ENCODE data around the gene CKM. TPM values are rescaled to one million over a fixed set of nuclear protein-coding genes. Genes with fewer than 3 reads are reported as not detected.

Gene CKM
- total and polyA plus RNA-seq, 2 of the 4 experiments (the other 2 are of a cell fraction), result not detected

DNA sequence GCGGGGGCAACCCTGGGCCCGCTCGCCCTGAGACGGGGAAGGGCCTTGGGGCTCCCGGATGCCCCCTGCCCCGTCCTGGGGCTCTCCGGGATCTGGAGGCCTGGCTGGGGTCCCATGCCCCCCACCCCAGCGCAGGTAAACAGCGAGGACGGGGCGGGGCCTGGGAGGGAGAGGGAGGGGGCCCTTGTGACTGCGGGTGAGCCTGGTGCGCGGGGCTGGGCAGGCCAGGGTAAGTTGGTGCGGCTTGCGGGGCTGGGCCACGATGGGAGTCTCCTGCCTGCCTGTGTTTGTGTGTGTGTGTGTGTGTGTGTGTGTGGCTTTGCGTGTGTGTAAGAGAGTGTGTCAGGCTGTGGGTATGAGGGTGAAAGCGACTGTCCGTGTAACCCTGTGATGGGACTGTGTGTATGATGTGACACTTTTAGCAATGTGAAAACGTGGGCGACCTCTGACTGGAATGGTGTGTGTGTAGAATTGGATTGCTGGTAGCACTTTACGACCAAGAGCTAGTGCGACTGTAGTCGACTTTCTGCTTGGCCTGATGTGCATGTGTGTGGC is 18.3 kb upstream of the CKM start:
- CTCF ChIA-PET, result no interaction called here
- H2AK5ac ChIP-seq (ENCODE audit: low read depth, low read length), result no peak overlapping the region
- H3K79me1 ChIP-seq (ENCODE audit: low read depth in 1 of 2, low read length in 2 of 2), result no peaks in the 10 kb centered on the region
- H3K4me1 ChIP-seq (ENCODE audit: control insufficient read depth, insufficient read depth, low read length), result no peaks in the 10 kb centered on the region
- H3K4me3 ChIP-seq (ENCODE audit: insufficient read depth, low read depth, low read length), result no peak overlapping the region
- H2BK20ac ChIP-seq (ENCODE audit: low read depth, low read length), result no peak overlapping the region
- H3K27ac ChIP-seq (ENCODE audit: insufficient read depth, low read length), result no peak overlapping the region
- H2BK120ac ChIP-seq (ENCODE audit: low read depth, low read length), result no peak overlapping the region
- H4K5ac ChIP-seq (ENCODE audit: low read depth, low read length), result no peak overlapping the region
- no peak overlapping the region for H3K9ac ChIP-seq (ENCODE audit: low read depth, low read length)
- H4K20me1 ChIP-seq (ENCODE audit: insufficient read depth, low read length), result no peaks in the 10 kb centered on the region
- no peak overlapping the region for H3K56ac ChIP-seq (ENCODE audit: extremely low read depth, insufficient read depth, low read length)
- no TSS peak for BruUV-seq (replicated peaks)
- TF ChIP-seq RFX5 (IDR thresholded peaks at IDR 0.05; ENCODE audit: low read depth, low read length) (no peak), RCOR1 (IDR thresholded peaks at IDR 0.05; ENCODE audit: insufficient replicate concordance, low read length) (no peak), MXI1 (IDR thresholded peaks at IDR 0.05; ENCODE audit: borderline replicate concordance, low read depth, low read length) (no peak), MAFK (IDR thresholded peaks at IDR 0.05; ENCODE audit: low read depth, low read length) (no peak), RAD21 (IDR thresholded peaks at IDR 0.05; ENCODE audit: low read length) (no peak), USF2 (IDR thresholded peaks at IDR 0.05; ENCODE audit: low read depth, low read length) (no peak), FOS (IDR thresholded peaks at IDR 0.05; ENCODE audit: low read depth, low read length) (no peak), SMC3 (IDR thresholded peaks at IDR 0.05; ENCODE audit: low read depth, low read length) (no peak), BHLHE40 (IDR thresholded peaks at IDR 0.05; ENCODE audit: low read depth, low read length) (no peak), MAZ (IDR thresholded peaks at IDR 0.05; ENCODE audit: borderline replicate concordance, low read depth, low read length) (no peak), POLR2A (IDR thresholded peaks at IDR 0.05; ENCODE audit: low read depth, low read length) (no peak), CEBPB (IDR thresholded peaks at IDR 0.05; ENCODE audit: low read depth, low read length) (no peak), NFE2L2 (IDR thresholded peaks at IDR 0.05; ENCODE audit: low read depth, low read length) (no peak), CHD1 (IDR thresholded peaks at IDR 0.05; ENCODE audit: low read depth, low read length) (no peak)
- TF ChIP-seq, protein P1, sequence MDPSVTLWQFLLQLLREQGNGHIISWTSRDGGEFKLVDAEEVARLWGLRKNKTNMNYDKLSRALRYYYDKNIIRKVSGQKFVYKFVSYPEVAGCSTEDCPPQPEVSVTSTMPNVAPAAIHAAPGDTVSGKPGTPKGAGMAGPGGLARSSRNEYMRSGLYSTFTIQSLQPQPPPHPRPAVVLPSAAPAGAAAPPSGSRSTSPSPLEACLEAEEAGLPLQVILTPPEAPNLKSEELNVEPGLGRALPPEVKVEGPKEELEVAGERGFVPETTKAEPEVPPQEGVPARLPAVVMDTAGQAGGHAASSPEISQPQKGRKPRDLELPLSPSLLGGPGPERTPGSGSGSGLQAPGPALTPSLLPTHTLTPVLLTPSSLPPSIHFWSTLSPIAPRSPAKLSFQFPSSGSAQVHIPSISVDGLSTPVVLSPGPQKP (IDR thresholded peaks at IDR 0.05; ENCODE audit: borderline replicate concordance, low read depth, low read length), result no peak
- TF ChIP-seq, protein P2, sequence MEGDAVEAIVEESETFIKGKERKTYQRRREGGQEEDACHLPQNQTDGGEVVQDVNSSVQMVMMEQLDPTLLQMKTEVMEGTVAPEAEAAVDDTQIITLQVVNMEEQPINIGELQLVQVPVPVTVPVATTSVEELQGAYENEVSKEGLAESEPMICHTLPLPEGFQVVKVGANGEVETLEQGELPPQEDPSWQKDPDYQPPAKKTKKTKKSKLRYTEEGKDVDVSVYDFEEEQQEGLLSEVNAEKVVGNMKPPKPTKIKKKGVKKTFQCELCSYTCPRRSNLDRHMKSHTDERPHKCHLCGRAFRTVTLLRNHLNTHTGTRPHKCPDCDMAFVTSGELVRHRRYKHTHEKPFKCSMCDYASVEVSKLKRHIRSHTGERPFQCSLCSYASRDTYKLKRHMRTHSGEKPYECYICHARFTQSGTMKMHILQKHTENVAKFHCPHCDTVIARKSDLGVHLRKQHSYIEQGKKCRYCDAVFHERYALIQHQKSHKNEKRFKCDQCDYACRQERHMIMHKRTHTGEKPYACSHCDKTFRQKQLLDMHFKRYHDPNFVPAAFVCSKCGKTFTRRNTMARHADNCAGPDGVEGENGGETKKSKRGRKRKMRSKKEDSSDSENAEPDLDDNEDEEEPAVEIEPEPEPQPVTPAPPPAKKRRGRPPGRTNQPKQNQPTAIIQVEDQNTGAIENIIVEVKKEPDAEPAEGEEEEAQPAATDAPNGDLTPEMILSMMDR (conservative IDR thresholded peaks at IDR 0.05; ENCODE audit: low read depth, low read length), result no peak
- no peaks in the 10 kb centered on the region for H3K36me3 ChIP-seq (ENCODE audit: control insufficient read depth, insufficient read depth, low read length)
- POLR2A ChIA-PET (ENCODE audit: unreplicated experiment), result no interaction called here
- no peak overlapping the region for H2AK9ac ChIP-seq (replicated peaks; ENCODE audit: low read depth, low read length, poor library complexity)
- H3K23ac ChIP-seq (ENCODE audit: low read depth, low read length), result no peak overlapping the region; the same call in 1 of the 2 replicates
- DNase-seq (peak; percentile 8), ATAC-seq (ENCODE audit: low read depth) (no peak)
- no peak overlapping the region for H4K91ac ChIP-seq (ENCODE audit: insufficient read depth, low read depth, low read length)
- dilution Hi-C loops (cut with HindIII; ENCODE audit: low sequenced_read_pairs, unreplicated experiment) (no loop called here), intact Hi-C loops (cut with micrococcal nuclease) (no loop called here), in situ Hi-C loops (cut with MboI; ENCODE audit: low sequenced_read_pairs) (no loop called here)
- peaks cover 17% of the 10 kb centered on the region for H3K27me3 ChIP-seq (ENCODE audit: control insufficient read depth, insufficient read depth, low read length)
- H2BK5ac ChIP-seq (ENCODE audit: low read depth, low read length, poor library complexity, severe bottlenecking), result no peak overlapping the region
- no peak overlapping the region for H2BK15ac ChIP-seq (ENCODE audit: low read depth, low read length)
- no peak overlapping the region for H3K14ac ChIP-seq (replicated peaks; ENCODE audit: low read depth, low read length)
- H2AFZ ChIP-seq (replicated peaks; ENCODE audit: low read length, poor library complexity), result peak overlapping the region; percentile 47
- no peak overlapping the region for H3K4me2 ChIP-seq (ENCODE audit: low read depth, low read length)
- no peaks in the 10 kb centered on the region for H3K9me3 ChIP-seq (ENCODE audit: control insufficient read depth, insufficient read depth, low read length)
- no peak overlapping the region for H3K4ac ChIP-seq (ENCODE audit: low read depth, low read length)
- H3K9me1 ChIP-seq (ENCODE audit: insufficient read depth, low read length), result no peaks in the 10 kb centered on the region
- 20% methylated on average over 18 of the region's 25 CpGs; no CpG with 5 or more reads in 1 of the 2 experiments for WGBS, 2 experiments (ENCODE audit: extremely low coverage in 2 of 2, insufficient read length in 1 of 2)
- no peak overlapping the region for H3K18ac ChIP-seq (ENCODE audit: low read depth, low read length)
- H4K8ac ChIP-seq (ENCODE audit: low read depth in 2 of 2, low read length in 2 of 2), result no peak overlapping the region

Data from IMR-90 (cell line).